Cardiac fibroblast (primary cell): ENCODE measurements around the gene BCL2.
"Not testable (repeated sequence)": the region's sequence is repeated elsewhere in the genome, so short reads cannot be mapped to it uniquely, and the experiment has no call there.

Experiments used
- DNase-seq, 2 donors: peaks; one replicate each; pipeline versions ENCODE4 v3.0.0 to v3.0.0-alpha.2; 2010; ENCODE audit warnings: low read depth in 2 of 2
- H3K4me3 ChIP-seq, 2 donors: replicated peaks in 1 of 2; 1 replicate in 1 of 2; 2 replicates in 1 of 2; pipeline ENCODE4 v1.5.1; 2011; ENCODE audit warnings: low read depth in 2 of 2, low read length in 2 of 2, mild to moderate bottlenecking in 2 of 2, moderate library complexity in 1 of 2
- TF ChIP-seq, protein P1 (sequence below): IDR thresholded peaks from one replicate; pipeline ENCODE4 v1.5.1; 2011; ENCODE audit warnings: low read depth, mild to moderate bottlenecking, low read length, inconsistent platforms

The BCL2 gene

DNA sequence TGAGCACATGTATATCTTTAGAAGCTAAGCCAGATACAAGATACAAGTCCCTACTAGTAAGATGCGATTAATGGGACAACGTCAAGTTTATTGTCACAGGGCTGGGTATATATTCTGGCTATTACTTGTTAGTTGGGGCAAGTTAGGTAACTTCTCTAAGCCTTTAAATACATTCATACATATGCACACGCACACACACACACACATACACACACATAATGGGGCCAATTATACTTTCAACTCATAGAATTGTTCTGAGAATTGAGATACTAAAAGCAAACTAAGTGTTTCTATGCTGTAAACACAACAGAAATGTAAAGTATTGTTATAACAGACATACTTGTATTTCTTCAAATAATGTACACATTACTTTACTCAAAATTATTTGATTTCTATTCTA is 116.1 kb downstream of the BCL2 start:
- TF ChIP-seq, protein P1, sequence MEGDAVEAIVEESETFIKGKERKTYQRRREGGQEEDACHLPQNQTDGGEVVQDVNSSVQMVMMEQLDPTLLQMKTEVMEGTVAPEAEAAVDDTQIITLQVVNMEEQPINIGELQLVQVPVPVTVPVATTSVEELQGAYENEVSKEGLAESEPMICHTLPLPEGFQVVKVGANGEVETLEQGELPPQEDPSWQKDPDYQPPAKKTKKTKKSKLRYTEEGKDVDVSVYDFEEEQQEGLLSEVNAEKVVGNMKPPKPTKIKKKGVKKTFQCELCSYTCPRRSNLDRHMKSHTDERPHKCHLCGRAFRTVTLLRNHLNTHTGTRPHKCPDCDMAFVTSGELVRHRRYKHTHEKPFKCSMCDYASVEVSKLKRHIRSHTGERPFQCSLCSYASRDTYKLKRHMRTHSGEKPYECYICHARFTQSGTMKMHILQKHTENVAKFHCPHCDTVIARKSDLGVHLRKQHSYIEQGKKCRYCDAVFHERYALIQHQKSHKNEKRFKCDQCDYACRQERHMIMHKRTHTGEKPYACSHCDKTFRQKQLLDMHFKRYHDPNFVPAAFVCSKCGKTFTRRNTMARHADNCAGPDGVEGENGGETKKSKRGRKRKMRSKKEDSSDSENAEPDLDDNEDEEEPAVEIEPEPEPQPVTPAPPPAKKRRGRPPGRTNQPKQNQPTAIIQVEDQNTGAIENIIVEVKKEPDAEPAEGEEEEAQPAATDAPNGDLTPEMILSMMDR = no peak
- no peak overlapping the region for H3K4me3 ChIP-seq
- DNase-seq = no peak

DNA sequence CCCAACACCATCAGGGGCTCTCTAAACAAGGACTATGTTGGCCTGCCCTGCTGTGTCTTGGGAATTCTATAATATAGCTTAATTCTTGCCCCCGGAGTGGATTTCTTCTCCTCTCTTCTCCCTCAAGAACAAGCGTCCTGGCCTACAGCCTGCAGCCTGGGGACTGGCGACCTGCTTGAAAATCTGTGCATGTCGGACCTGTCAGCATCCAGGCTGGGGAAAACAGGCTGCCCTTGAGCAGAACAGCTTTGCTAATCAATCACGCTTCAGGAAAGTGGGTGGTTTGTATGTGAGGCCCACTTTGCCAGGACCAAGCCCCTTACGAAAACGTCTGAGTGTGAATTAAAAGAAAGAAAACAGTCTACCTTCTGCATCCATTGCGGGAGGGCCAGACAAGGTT is 116.7 kb downstream of the BCL2 start:
- DNase-seq = no peak
- TF ChIP-seq, protein P1 = no peak
- H3K4me3 ChIP-seq = no peak overlapping the region

DNA sequence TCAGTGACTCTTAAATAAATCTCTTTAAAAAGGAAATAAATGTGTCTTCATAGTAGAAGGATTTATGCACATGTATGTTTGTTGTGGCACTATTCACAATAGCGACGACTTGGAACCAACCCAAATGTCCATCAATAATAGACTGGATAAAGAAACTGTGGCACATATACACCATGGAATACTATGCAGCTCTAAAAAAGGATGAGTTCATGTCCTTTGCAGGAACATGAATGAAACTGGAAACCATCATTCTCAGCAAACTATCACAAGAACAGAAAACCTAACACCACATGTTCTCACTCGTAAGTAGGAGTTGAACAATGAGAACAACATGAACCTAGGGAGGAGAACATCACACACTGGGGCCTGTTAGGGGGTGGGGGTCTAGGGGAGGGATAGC is 118.1 kb downstream of the BCL2 start:
- not testable (repeated sequence) for DNase-seq, H3K4me3 ChIP-seq

DNA sequence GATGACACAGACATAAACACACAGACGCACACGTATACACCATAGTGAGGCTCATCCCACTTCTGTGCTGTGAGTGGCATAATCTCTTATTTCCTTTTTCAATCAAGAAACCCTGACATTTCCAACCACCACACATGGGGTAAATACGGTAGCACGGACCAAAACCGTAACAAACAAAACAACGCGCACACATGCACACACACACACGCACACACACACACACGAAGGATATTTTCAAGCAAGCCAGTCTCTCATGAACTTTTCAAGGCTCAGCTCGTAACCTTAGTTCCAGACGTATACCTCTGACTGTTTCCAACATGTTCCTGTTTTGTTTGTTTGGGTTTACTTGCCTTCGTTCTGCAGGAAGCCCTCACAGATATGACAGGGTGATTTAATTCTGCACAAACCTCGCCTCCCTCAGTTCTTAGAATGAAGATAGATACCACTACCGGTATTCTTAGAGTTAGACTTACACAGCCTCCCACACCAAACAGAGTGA is 119.8 kb downstream of the BCL2 start:
- H3K4me3 ChIP-seq = no peak overlapping the region
- TF ChIP-seq, protein P1 = no peak
- DNase-seq = no peak

DNA sequence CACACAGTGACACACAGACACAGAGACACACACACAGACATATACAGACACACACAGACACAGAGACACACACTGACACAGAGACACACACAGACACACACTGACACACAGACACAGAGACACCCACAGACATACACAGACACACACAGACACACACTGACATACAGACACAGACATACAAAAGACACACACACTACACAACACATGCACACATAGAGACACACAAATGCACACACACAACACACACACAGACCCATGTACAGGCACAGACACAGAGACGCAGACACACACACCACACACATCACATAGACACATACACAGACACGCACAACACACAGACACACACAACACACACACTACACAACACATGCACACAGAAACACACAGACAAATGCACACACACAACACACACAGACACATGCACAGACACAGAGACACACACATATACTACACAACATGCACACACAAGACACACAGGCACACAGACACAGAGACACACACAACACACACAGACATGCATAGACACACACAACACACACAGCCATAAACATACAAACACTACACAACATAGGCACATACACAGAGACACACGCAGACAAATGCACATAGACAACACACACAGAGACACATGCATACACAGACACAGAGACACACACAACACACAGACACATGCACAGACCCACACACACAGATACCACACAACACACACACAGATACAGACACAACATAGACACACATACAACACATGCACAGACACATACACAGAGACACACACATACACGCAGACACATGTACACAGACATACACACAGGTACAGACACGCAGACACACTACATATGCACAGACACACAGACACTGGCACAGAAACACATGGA is 120.5 kb downstream of the BCL2 start:
- TF ChIP-seq, protein P1 = no peak
- H3K4me3 ChIP-seq = no peak overlapping the region
- no peak for DNase-seq

DNA sequence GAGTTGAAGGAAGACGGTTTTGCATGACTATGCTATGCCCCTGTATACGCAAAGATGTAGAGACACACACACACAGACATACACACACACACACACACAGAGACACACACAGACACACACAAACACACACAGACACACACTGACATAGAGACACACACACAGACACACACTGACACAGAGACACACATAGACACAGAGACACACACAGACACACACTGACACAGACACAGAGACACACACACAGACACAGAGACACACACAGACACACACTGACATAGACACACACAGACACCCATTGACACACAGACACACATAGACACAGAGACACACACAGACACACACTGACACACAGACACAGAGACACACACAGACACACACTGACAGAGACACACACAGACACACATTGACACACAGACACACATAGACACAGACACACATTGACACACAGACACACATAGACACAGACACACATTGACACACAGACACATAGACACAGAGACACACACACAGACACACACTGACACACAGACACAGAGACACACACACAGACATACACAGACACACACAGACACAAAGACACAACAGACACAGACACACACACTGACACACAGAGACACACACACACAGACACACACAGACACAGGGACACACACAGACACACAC is 121.3 kb downstream of the BCL2 start:
- DNase-seq = no peak
- no peak overlapping the region for H3K4me3 ChIP-seq
- TF ChIP-seq, protein P1 = no peak

DNA sequence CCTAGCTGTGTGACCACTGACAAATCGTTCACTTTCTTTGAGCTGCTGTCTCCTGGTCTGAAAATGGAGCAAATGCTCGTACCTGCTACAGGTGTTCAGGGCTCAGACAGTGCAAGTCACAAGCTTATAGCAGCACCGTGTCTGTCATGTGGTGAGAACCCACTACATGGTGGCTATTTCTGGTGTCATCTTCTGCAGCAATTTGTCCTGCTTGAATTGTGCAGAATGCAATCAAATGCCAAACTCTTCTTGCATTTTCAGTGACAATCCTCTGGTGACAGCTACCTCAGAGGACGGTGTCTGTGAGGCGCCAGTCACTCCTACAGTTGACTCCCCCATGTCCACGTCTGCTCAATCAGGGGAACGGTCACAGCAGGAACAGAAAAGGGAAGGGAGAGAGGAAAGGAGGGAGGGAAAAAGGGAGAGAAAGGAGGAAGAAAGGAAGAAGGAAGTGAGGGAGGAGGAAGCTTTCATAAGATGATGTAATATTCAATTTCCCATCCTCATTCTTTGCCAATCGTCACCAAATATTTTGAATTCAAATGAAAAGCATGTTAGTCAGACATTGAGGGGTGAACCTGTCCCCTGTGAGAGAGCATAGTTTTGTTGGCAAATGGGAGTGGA is 122.2 kb downstream of the BCL2 start:
- no peak for DNase-seq
- TF ChIP-seq, protein P1 = no peak
- no peak overlapping the region for H3K4me3 ChIP-seq
